Esophagus mucosa (tissue), 1 donor: ENCODE measurements around the gene MMP19. TPM values are rescaled to one million over a fixed set of nuclear protein-coding genes. Genes with fewer than 3 reads are reported as not detected.

Source experiments
- ATAC-seq: fragments of 200-7000 bp; cut with Tn5 transposase; one replicate; pipeline ENCODE4 v1.9.1; 2020
- total RNA-seq: library from RNA; stranded (reverse); gene quantifications from one replicate; pipeline ENCODE4 v1.2.4, GENCODE V29; 2023
- donor health status: DM: yes; HTN: yes; CAD: no.

The MMP19 gene
- total RNA-seq, 1 donor from 2014 or later, result 0.60 TPM

- ATAC-seq, result no peak
Measured at GRCh38 chr12:55812088-55812487, 30.6 kb downstream of the MMP19 start.

DNA sequence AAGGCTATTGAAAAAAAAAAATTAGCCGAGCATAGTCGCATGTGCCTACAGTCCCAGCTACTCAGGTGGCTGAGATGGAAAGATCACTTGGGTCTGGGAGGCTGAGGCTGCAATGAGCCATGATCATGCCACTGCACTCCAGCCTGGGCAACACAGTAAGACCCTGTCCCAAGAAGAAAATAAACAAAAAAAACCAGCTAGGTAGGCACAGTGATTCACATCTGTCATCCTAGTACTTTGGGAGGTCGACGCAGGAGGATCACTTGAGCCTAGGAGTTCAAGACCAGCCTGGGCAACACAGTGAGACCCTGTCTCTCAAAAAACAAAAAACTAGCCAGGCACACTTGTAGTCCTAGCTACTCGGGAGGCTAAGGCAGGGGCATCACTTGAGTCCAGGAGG, 33.5 kb downstream of the MMP19 start:
- ATAC-seq, result no peak

DNA sequence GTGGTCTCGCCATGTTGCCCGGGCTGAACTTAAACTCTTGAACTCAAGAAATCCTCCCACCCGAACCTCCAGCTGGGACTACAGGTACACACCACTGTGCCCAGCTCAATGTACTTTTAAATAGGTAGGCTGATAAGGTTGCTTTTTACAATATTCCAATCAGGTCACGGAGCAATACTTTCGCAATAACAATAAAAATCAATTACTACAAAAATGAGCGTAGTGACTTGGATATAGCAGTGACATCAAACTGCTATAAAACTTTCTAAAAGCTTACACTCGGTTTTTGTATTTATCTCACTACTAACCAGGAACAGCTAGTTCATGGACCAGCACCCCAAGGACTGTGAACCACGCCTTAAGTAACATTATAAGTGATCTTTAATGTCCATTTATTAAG, 35.8 kb downstream of the MMP19 start:
- ATAC-seq, result no peak

GRCh38 chr12:55797550-55797949, 45.2 kb downstream of the MMP19 start:
- ATAC-seq, result no peak

DNA sequence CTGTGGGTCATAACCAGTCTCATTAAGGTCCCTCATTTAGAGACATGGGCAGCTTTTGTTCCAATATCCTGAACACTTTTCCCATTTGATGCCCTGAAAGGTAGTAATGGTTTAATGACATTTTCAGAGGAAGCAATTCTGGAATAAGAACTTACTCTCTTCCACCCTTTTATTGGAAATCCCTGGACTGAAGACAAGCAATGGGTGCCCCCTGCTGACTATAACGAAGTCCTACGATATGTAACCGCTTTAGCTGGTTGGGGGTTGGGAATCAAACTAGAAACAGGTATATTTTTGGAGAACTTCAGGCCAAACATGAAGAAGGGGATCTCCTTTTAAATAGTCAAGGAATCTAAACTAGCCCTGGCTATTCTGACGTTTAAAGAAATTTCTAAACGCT, 45.7 kb downstream of the MMP19 start:
- ATAC-seq, result no peak

DNA sequence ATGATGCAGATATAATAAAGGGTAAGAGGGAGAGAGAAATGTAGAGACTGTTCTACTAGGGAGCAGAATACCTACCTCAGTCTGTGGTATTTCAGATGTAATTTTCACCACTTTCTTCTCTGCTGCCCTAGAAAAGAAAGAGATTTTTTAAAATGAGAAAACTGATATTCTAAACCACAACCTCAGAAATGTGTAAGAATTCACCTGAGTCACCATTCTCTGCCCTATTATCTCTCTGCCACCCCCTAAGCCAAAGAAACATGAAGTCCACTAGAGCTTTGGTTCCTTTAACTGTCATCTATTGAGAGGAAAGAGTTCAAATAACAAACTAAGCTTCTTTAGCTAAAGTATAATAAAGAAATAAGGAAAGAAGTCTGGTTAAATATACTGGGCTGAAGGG, 46.8 kb downstream of the MMP19 start:
- no peak for ATAC-seq

DNA sequence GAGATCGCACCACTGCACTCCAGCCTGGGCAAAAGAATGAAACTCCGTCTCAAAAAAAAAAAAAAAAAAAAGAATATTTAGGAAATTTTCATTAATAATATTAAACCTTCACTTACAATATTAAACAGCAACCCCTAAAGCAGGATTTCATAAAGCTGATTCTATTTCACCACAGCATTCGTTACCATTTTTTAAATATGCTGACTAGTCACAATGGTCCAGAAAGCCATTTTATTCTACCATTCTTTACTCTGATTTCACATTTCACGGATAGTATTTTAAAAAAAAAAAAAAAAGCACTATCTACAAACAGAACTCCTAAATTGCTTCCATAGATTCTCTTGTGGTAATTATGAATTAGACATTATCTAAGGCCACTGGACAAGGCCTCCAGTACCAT, 52.8 kb downstream of the MMP19 start:
- no peak for ATAC-seq

GRCh38 chr12:55789171-55789570, 53.6 kb downstream of the MMP19 start:
- ATAC-seq, result no peak

DNA sequence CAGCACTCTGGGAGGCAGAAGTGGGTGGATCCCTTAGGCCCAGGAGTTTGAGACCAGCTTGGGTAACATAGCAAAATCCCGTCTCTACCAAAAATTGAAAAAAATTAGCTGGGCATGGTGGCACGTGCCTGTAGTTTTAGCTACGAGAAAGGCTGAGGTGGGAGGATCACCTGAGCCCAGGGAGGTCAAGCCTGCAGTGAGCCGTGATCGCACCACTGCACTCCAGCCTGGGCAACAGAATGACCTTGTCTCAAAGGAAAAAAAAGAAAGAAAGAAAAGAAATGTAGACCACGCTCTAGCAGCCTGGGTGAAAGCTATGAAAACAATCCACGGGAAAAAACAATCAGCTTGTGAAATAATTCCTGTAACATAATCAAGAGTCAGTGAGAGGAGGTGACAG, 54.2 kb downstream of the MMP19 start:
- no peak for ATAC-seq

Other genes starting within 250 kb of the MMP19 start
- gene OR10P1, start 206.0 kb downstream of the MMP19 start, total RNA-seq, result not detected
- 6.7 TPM for gene ITGA7, start 135.0 kb downstream of the MMP19 start, total RNA-seq
- gene BLOC1S1, start 126.9 kb downstream of the MMP19 start, total RNA-seq, result 109 TPM
- gene RDH5, start 122.5 kb downstream of the MMP19 start, total RNA-seq, result 0.92 TPM
- gene CD63, start 113.9 kb downstream of the MMP19 start, total RNA-seq, result 253 TPM
- gene GDF11, start 99.8 kb downstream of the MMP19 start, total RNA-seq, result 1.2 TPM
- 47.6 TPM for gene SARNP, start 25.2 kb downstream of the MMP19 start, total RNA-seq
- 64.2 TPM for gene ORMDL2, start 24.9 kb downstream of the MMP19 start, total RNA-seq
- gene DNAJC14, start 13.3 kb downstream of the MMP19 start, total RNA-seq, result 15.3 TPM
- 66.9 TPM for gene PYM1, start 85.0 kb upstream of the MMP19 start, total RNA-seq
- 170 TPM for gene DGKA, start 88.2 kb upstream of the MMP19 start, total RNA-seq
- 0.52 TPM for gene PMEL, start 123.1 kb upstream of the MMP19 start, total RNA-seq
- gene CDK2, start 123.9 kb upstream of the MMP19 start, total RNA-seq, result 20.5 TPM
- gene RAB5B, start 131.1 kb upstream of the MMP19 start, total RNA-seq, result 111 TPM
- 16.0 TPM for gene SUOX, start 154.3 kb upstream of the MMP19 start, total RNA-seq
- gene IKZF4, start 178.1 kb upstream of the MMP19 start, total RNA-seq, result 4.3 TPM
- 52.8 TPM for gene RPS26, start 199.0 kb upstream of the MMP19 start, total RNA-seq
- 68.1 TPM for gene ERBB3, start 237.2 kb upstream of the MMP19 start, total RNA-seq